Bronchial epithelial cell (primary cell): ENCODE results near the gene SMPD1. TPM values are rescaled to one million over a fixed set of nuclear protein-coding genes. Genes with fewer than 3 reads are reported as not detected.

Source experiments
- DNase-seq: peaks from one replicate; pipeline ENCODE4 v3.0.0-alpha.2; 2010; ENCODE audit warnings: low read depth
- FAIRE-seq: peaks from 2 replicates; lab custom pipeline; 2011; peaks lifted over from hg19 to GRCh38; lab: Jason Lieb, UNC
- H3K27me3 ChIP-seq: 2 replicates; pipeline ENCODE4 v1.5.1; 2011; ENCODE audit warnings: low read length; ENCODE audit not compliant: control insufficient read depth, insufficient read depth
- H3K36me3 ChIP-seq: 2 replicates; pipeline ENCODE4 v1.5.1; 2011; ENCODE audit warnings: low read length; ENCODE audit not compliant: control insufficient read depth, insufficient read depth
- H3K4me3 ChIP-seq: 2 replicates; pipeline ENCODE4 v1.5.1; 2011; ENCODE audit warnings: mild to moderate bottlenecking, low read depth, low read length, control low read depth
- total RNA-seq: library from RNA; depleted of rRNA; stranded (reverse); fragments of >200 nt; gene quantifications from 2 replicates; pipeline ENCODE4 v1.2.1, GENCODE V29; 2014
- TF ChIP-seq, protein P1 (sequence below): IDR thresholded peaks from 2 replicates; pipeline ENCODE4 v1.5.1; 2011; ENCODE audit warnings: mild to moderate bottlenecking, moderate library complexity, low read length, control low read depth, inconsistent platforms; ENCODE audit not compliant: insufficient read depth, severe bottlenecking

The SMPD1 gene
- total RNA-seq, 1 donor from 2014 or later, result 1.1 TPM

DNA sequence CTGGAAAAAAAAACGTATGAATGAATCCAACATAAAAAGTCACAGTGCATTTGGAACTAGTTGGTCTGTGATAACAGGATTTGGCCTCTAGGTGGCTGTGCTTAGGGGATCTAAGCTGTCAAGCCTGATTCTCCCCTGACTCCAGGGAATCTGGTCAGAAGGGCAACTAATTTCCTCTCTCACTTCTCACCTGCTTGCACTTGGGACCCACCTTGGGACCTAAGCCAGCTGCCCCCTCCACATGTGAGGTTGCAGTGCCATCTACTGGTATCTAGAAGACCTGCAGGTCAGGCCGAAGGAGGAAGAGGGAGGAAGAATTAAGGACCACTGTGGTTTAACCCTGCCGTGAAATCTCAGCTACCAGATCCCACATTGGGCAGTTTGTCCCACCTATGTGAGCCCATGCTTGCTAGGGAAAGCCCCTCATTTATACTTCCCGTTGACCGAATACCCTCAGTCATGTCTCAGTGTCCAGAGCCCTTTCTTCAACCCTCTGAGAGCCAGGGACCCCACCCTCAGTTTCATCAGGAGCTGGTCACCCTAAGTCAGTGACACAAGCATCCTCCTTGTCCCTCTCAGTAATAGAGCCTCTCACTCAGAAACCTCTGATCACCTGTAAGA, 36.8 kb upstream of the SMPD1 start:
- FAIRE-seq (no peak), DNase-seq (peak; percentile 74)
- TF ChIP-seq, protein P1, sequence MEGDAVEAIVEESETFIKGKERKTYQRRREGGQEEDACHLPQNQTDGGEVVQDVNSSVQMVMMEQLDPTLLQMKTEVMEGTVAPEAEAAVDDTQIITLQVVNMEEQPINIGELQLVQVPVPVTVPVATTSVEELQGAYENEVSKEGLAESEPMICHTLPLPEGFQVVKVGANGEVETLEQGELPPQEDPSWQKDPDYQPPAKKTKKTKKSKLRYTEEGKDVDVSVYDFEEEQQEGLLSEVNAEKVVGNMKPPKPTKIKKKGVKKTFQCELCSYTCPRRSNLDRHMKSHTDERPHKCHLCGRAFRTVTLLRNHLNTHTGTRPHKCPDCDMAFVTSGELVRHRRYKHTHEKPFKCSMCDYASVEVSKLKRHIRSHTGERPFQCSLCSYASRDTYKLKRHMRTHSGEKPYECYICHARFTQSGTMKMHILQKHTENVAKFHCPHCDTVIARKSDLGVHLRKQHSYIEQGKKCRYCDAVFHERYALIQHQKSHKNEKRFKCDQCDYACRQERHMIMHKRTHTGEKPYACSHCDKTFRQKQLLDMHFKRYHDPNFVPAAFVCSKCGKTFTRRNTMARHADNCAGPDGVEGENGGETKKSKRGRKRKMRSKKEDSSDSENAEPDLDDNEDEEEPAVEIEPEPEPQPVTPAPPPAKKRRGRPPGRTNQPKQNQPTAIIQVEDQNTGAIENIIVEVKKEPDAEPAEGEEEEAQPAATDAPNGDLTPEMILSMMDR, result peak; percentile 91
- H3K36me3 ChIP-seq, result no peaks in the 10 kb centered on the region
- H3K27me3 ChIP-seq, result no peaks in the 10 kb centered on the region
- H3K4me3 ChIP-seq, result no peak overlapping the region

GRCh38 chr11:6354651-6355485, 35.4 kb upstream of the SMPD1 start:
- no peaks in the 10 kb centered on the region for H3K36me3 ChIP-seq
- TF ChIP-seq, protein P1, result no peak
- FAIRE-seq (no peak), DNase-seq (no peak)
- H3K27me3 ChIP-seq, result no peaks in the 10 kb centered on the region
- H3K4me3 ChIP-seq, result no peak overlapping the region

GRCh38 chr11:6356503-6357055, 33.7 kb upstream of the SMPD1 start:
- no peak overlapping the region for H3K4me3 ChIP-seq
- TF ChIP-seq, protein P1, result no peak
- no peaks in the 10 kb centered on the region for H3K27me3 ChIP-seq
- no peak for DNase-seq
- FAIRE-seq, result no peak
- no peaks in the 10 kb centered on the region for H3K36me3 ChIP-seq

DNA sequence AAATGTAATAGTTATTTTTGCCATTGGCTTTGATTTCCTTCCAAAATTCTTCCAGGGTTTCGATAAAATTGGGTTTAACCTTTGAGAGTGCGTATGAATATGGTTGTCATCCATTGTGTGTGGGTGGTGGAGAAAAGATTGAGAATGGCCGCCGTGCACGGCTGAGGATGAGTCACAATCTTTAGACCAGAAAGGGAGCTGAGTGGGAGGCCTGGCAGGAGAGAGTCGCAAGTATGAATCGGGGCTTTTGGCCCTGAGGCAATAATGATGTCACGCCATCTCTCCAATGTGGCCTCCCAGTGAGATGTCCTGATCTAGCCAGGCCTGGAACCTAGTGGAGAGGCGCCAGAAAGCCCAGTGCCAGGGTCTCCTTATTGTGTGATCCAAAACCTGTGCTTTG, 33.1 kb upstream of the SMPD1 start:
- DNase-seq, result peak; percentile 87
- no peak overlapping the region for H3K4me3 ChIP-seq
- TF ChIP-seq, protein P1, result no peak
- no peak for FAIRE-seq
- H3K36me3 ChIP-seq, result no peaks in the 10 kb centered on the region
- H3K27me3 ChIP-seq, result no peaks in the 10 kb centered on the region

- FAIRE-seq (no peak), DNase-seq (no peak)
- Histone ChIP-seq H3K36me3 (no peaks in the 10 kb centered on the region), H3K27me3 (peaks cover 2% of the 10 kb centered on the region), H3K4me3 (no peak overlapping the region)
- TF ChIP-seq, protein P1, result no peak
These were observed 30.1 kb upstream of the SMPD1 start for GRCh38 chr11:6360183-6360582.
